SJCRH30 (cell line): ENCODE results near the gene SLC12A1. TPM values are rescaled to one million over a fixed set of nuclear protein-coding genes. Genes with fewer than 3 reads are reported as not detected.
A peak's percentile ranks its signal among the peaks of the same experiment; 100 is the strongest.

Experiments
- DNase-seq, 2 experiments: peaks; one replicate each; pipeline ENCODE4 v3.0.0-alpha.2; 2015 to 2020
- H3K27ac ChIP-seq: fragments of 250-450 bp; sonication (Bioruptor Pico); 2 replicates; pipeline ENCODE4 v1.5.1; 2020; ENCODE audit warnings: mild to moderate bottlenecking, moderate library complexity
- H3K27me3 ChIP-seq: fragments of 250-450 bp; sonication (Bioruptor Pico); 2 replicates; pipeline ENCODE4 v1.5.1; 2020; ENCODE audit warnings: mild to moderate bottlenecking, moderate library complexity
- H3K36me3 ChIP-seq: fragments of 250-450 bp; sonication (Bioruptor Pico); 2 replicates; pipeline ENCODE4 v1.5.1; 2020; ENCODE audit warnings: mild to moderate bottlenecking, moderate library complexity
- H3K4me1 ChIP-seq: fragments of 250-450 bp; sonication (Bioruptor Pico); 2 replicates; pipeline ENCODE4 v1.5.1; 2020; ENCODE audit warnings: mild to moderate bottlenecking, moderate library complexity
- H3K4me3 ChIP-seq: fragments of 250-450 bp; sonication (Bioruptor Pico); 2 replicates; pipeline ENCODE4 v1.5.1; 2020; ENCODE audit warnings: mild to moderate bottlenecking, moderate library complexity
- H3K9me3 ChIP-seq: fragments of 250-450 bp; sonication (Bioruptor Pico); replicated peaks from 2 replicates; pipeline ENCODE4 v1.5.1; 2020; ENCODE audit warnings: mild to moderate bottlenecking, moderate library complexity
- total RNA-seq: library from RNA; depleted of rRNA; stranded (reverse); fragments of >200 nt; shearing (Covaris generic); gene quantifications from 2 replicates; pipeline ENCODE4 v1.2.3, GENCODE V29; 2014; rRNA removed

SLC12A1 gene
- total RNA-seq, 1 experiment from 2014 or later: not detected

DNA sequence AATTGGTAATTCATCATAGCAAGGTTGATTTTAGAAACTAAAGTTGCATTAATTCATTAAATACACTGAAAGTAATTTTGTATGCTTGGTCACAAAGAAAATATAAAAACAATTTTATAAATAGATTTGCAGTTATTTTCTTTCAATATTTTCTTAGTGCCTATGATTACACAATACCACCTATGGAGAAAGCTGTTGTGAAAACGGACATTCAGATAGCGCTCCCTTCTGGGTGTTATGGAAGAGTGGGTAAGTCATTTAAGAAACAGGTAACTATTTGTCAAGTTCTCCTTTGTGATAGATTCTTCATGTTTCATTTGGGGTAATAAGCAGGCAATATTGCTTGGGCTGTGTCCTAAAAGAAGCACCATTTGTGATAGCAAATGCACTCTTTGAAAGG is 128.2 kb downstream of the SLC12A1 start:
- no peak overlapping the region for H3K4me3 ChIP-seq
- no peak overlapping the region for H3K27ac ChIP-seq
- no peak for DNase-seq
- peaks cover 3% of the 10 kb centered on the region; the same call in 1 of the 2 replicates for H3K4me1 ChIP-seq
- H3K36me3 ChIP-seq: peaks cover 2% of the 10 kb centered on the region
- H3K27me3 ChIP-seq: no peaks in the 10 kb centered on the region
- no peaks in the 10 kb centered on the region for H3K9me3 ChIP-seq

DNA sequence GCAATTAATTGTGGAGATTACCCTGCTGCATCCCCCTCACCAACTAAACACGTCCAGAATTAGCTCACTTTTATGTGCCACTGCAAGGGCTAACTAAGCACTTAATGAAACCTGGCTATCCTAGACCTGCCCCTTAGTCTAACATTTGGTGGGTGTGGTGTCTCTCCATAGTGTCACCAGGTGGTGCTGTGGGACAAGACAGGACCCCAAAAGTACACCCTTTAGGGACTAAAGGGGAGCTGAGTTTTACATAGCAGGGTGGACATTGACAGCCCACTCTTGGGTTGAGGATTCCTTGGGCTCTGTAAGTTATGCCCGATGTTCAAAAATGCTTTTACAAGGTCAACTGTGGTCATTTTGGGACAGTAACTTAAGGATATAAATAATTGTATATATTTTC is 130.8 kb downstream of the SLC12A1 start:
- Histone ChIP-seq H3K36me3 (peaks cover 14% of the 10 kb centered on the region), H3K9me3 (no peaks in the 10 kb centered on the region), H3K27me3 (no peaks in the 10 kb centered on the region), H3K27ac (no peak overlapping the region), H3K4me3 (no peak overlapping the region), H3K4me1 (no peaks in the 10 kb centered on the region)
- peak; percentile 25 to 62 for DNase-seq

DNA sequence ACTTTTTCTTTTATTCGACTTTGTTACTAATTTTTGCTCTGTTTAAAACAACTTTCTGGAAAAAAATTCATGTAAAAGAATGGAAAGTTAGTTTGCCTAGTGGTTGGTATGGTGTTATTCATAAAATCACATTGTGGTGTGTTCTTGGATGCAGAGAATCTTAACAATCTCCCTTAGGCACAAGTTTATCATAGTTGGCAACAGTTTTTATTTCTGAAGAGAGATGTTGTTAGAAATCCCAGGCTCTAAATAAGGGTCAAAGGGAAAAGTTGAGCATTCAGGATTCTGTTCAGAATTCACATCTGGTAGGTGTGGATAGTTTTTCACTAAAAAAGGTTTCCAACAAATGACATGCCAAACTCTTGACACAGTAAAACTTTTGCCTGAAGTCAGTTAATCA is 131.5 kb downstream of the SLC12A1 start:
- Histone ChIP-seq H3K9me3 (no peaks in the 10 kb centered on the region), H3K4me1 (no peaks in the 10 kb centered on the region), H3K27ac (no peak overlapping the region), H3K4me3 (no peak overlapping the region), H3K27me3 (no peaks in the 10 kb centered on the region), H3K36me3 (peaks cover 21% of the 10 kb centered on the region)
- no peak for DNase-seq

DNA sequence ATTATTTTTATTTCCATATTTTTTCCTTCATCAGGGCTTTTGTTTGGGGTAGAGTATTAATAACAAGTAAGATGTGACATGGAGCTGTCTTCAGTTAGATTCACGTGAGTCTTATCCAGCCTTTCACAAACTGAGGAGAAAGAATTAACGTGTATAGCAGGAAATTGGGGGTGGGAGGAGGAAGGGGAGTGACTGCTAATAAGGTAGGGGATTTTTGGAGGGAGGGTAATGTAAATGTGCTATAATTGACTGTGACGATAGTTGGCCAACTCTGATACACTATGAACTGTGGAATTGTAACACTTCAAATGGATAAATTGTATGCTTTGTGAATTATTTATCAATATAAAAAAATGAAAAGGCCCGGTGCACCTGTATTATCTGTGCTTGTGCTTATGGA is 134.0 kb downstream of the SLC12A1 start:
- Histone ChIP-seq H3K27me3 (no peaks in the 10 kb centered on the region), H3K4me1 (no peaks in the 10 kb centered on the region), H3K36me3 (peaks cover 25% of the 10 kb centered on the region), H3K27ac (no peak overlapping the region), H3K9me3 (no peaks in the 10 kb centered on the region), H3K4me3 (no peak overlapping the region)
- DNase-seq: no peak

- Histone ChIP-seq H3K4me1 (no peaks in the 10 kb centered on the region), H3K27me3 (no peaks in the 10 kb centered on the region), H3K36me3 (peaks cover 23% of the 10 kb centered on the region), H3K4me3 (no peak overlapping the region), H3K9me3 (no peaks in the 10 kb centered on the region), H3K27ac (no peak overlapping the region)
- no peak for DNase-seq
Measured at GRCh38 chr15:48343865-48344264, 137.8 kb downstream of the SLC12A1 start.

DNA sequence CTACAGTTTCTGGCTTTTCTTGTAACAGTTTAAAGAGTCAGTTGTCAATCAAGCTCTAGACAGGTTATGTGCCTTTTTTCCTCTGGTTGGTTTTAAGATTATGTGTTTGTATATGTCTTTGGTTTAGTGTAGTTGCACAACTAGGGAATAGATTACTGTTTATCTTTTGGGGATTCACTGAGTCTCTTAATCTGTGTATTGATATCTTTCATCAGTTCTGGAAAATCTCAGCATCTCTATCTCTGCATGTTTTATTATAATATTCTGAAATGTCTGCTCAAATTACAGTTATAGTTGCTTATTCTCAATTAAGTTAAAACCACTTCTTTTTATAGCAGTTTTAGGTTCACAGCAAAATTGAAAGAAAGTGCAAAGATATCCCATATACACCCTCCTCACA is 139.4 kb downstream of the SLC12A1 start:
- Histone ChIP-seq H3K4me1 (no peaks in the 10 kb centered on the region), H3K27ac (no peak overlapping the region), H3K4me3 (no peak overlapping the region), H3K27me3 (no peaks in the 10 kb centered on the region), H3K36me3 (peaks cover 19% of the 10 kb centered on the region), H3K9me3 (no peaks in the 10 kb centered on the region)
- no peak for DNase-seq

DNA sequence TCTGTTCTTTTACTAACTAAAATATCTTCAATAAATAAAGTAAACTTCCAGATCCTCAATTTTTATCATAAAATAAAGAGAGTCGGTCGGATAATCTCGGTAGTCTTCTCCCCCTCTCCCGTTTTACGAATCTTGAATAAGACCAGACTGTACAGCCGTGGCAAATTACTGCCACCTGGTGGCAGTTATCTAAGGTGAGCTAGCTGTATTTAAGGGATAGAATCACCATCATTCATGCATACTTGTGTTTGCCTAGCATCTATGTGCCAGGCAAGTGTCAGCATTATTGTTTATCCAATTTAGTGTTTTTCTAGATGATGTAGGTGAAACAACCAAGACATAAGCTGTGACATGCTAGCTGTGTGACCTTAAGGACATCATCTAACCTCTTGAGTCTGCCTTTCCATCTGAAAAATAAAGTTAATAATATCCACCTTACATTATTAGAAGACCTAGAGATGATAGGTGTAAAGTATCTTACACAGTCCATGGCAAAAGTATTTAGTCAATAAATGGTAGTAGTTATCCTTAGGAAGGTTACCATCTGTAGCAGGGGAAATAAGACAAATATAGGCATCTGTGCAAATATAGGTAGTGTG is 146.5 kb downstream of the SLC12A1 start:
- H3K27me3 ChIP-seq: no peaks in the 10 kb centered on the region
- no peaks in the 10 kb centered on the region for H3K36me3 ChIP-seq
- H3K27ac ChIP-seq: no peak overlapping the region
- peak; percentile 49 to 81 for DNase-seq
- no peaks in the 10 kb centered on the region for H3K4me1 ChIP-seq
- H3K9me3 ChIP-seq: no peaks in the 10 kb centered on the region
- H3K4me3 ChIP-seq: no peak overlapping the region

Other genes with a start within 250 kb of the SLC12A1 start
- not detected in 2 replicates for gene SLC24A5, start 85.3 kb upstream of the SLC12A1 start, total RNA-seq
- not detected in 2 replicates for gene MYEF2, start 28.0 kb upstream of the SLC12A1 start, total RNA-seq
- not detected in 2 replicates for gene CTXN2, start 14.6 kb upstream of the SLC12A1 start, total RNA-seq
- gene DUT, start 125.1 kb downstream of the SLC12A1 start, total RNA-seq: 85.9 and 97.0 TPM in 2 replicates